ENCODE data around the gene PNPLA1. TPM values are rescaled to one million over a fixed set of nuclear protein-coding genes. Genes with fewer than 3 reads are reported as not detected.

Gene PNPLA1
- total RNA-seq, 4 donors from 2014 or later, result not detected

DNA sequence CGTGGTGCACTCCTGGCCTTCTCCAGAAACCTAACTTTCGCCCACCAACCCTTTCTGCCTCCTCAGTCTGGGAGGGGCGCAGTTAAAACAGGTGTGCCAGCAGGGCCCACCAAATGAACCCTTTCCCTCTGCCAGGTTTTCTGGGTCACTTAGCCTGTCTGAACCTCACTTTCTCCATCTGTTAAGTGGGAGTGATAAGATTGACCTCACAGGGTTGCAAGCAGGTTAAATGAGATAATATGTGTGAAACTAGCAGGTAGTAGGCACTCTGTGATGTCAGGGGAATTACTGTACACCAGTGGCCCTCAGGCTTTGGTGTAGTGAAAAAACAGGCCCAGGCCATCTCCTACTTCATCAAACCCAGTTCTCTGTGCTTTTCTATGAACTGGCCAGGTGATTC, 52.7 kb downstream of the PNPLA1 start:
- Histone ChIP-seq H3K4me1 (no peaks in the 10 kb centered on the region), H3K4me3 (no peak overlapping the region), H3K27me3 (no peaks in the 10 kb centered on the region), H3K27ac (no peak overlapping the region), H3K9me3 (no peaks in the 10 kb centered on the region), H3K36me3 (no peaks in the 10 kb centered on the region)
- in situ Hi-C loops (cut with MboI; ENCODE audit: low sequenced_read_pairs in 4 of 4), result no loop called here
- DNase-seq (no peak), ATAC-seq (no peak)
- intact Hi-C loops (cut with DNase I; ENCODE audit: low total_unique reads), result no loop called here
- no peak for TF ChIP-seq POLR2A (IDR thresholded peaks at IDR 0.05)
- TF ChIP-seq, protein P1, sequence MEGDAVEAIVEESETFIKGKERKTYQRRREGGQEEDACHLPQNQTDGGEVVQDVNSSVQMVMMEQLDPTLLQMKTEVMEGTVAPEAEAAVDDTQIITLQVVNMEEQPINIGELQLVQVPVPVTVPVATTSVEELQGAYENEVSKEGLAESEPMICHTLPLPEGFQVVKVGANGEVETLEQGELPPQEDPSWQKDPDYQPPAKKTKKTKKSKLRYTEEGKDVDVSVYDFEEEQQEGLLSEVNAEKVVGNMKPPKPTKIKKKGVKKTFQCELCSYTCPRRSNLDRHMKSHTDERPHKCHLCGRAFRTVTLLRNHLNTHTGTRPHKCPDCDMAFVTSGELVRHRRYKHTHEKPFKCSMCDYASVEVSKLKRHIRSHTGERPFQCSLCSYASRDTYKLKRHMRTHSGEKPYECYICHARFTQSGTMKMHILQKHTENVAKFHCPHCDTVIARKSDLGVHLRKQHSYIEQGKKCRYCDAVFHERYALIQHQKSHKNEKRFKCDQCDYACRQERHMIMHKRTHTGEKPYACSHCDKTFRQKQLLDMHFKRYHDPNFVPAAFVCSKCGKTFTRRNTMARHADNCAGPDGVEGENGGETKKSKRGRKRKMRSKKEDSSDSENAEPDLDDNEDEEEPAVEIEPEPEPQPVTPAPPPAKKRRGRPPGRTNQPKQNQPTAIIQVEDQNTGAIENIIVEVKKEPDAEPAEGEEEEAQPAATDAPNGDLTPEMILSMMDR (IDR thresholded peaks at IDR 0.05 in 4 of 5, conservative IDR thresholded peaks at IDR 0.05 in 1 of 5), result no peak

DNA sequence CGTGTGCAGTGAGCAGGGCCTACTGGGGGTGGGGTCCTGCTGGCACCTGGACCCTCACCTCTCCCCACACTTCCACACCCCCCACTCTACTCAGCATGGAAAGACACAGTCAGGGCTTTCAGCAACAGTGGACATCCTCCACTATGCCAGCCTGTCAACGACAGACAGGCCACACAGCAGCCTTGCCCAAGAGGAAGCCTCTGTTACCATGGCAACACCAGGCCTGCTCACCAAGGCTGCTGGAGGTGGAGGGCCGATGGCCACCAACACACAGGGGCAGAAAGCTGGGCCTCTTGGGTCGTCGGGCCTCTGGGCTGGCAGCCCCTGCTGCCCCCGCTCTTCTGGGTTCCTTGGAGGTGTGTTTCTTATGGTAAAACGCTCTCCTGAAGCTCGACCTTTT, 53.2 kb downstream of the PNPLA1 start:
- in situ Hi-C loops (cut with MboI; ENCODE audit: low sequenced_read_pairs in 4 of 4) (no loop called here), intact Hi-C loops (cut with DNase I; ENCODE audit: low total_unique reads) (no loop called here)
- no peak overlapping the region for H3K4me3 ChIP-seq
- DNase-seq (no peak), ATAC-seq (no peak)
- no peaks in the 10 kb centered on the region for H3K9me3 ChIP-seq
- H3K27ac ChIP-seq, result no peak overlapping the region
- H3K36me3 ChIP-seq, result no peaks in the 10 kb centered on the region
- no peaks in the 10 kb centered on the region for H3K4me1 ChIP-seq
- TF ChIP-seq POLR2A (IDR thresholded peaks at IDR 0.05), result no peak
- TF ChIP-seq, protein P1 (IDR thresholded peaks at IDR 0.05 in 4 of 5, conservative IDR thresholded peaks at IDR 0.05 in 1 of 5), result no peak
- no peaks in the 10 kb centered on the region for H3K27me3 ChIP-seq

DNA sequence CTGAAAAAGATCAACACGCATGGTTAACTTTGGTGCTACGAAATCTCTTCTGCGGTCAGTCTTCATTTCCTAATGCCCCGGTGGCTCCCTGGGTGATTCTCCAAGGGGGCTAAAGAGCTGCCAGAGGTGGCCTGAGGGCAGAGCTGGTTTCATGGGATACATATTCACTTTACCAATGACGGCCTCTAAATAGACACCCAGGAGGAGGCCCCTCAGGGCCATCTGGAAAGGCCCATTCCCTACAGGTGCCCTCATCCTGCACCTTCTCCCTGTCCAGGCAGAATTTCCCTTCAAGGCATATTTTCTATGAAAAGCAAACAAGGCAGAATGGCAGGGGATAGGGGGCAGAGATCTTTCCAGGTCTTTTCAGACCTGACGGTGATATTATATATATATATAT, 54.3 kb downstream of the PNPLA1 start:
- Histone ChIP-seq H3K4me1 (no peaks in the 10 kb centered on the region), H3K9me3 (no peaks in the 10 kb centered on the region), H3K36me3 (no peaks in the 10 kb centered on the region), H3K27me3 (no peaks in the 10 kb centered on the region), H3K4me3 (no peak overlapping the region), H3K27ac (no peak overlapping the region)
- no peak for DNase-seq
- ATAC-seq, result no peak
- intact Hi-C loops (cut with DNase I; ENCODE audit: low total_unique reads), result no loop called here
- TF ChIP-seq, protein P1 (IDR thresholded peaks at IDR 0.05 in 4 of 5, conservative IDR thresholded peaks at IDR 0.05 in 1 of 5), result no peak
- no peak for TF ChIP-seq POLR2A (IDR thresholded peaks at IDR 0.05)
- in situ Hi-C loops (cut with MboI; ENCODE audit: low sequenced_read_pairs in 4 of 4), result no loop called here

DNA sequence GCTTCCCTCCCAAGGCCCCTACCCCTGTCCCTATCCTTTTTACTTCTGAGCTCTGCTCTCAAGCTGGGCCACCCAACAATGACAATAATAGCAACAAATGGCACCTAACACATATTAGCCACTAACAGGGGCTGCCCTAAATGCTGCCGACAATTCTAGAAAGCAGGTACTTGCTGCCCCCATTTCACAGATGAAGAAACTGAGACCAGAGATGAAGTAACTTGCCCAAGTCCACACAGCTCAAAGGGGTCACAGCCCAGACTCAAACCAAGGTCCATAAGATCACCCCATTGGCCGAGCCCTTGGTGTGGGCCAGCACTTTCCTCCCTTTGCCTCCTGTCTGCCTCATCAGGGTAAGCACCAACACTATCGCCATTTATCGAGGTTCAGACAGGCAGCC, 54.9 kb downstream of the PNPLA1 start:
- in situ Hi-C loops (cut with MboI; ENCODE audit: low sequenced_read_pairs in 4 of 4) (no loop called here), intact Hi-C loops (cut with DNase I; ENCODE audit: low total_unique reads) (no loop called here)
- Histone ChIP-seq H3K36me3 (no peaks in the 10 kb centered on the region), H3K27me3 (no peaks in the 10 kb centered on the region), H3K4me1 (no peaks in the 10 kb centered on the region), H3K27ac (no peak overlapping the region), H3K9me3 (no peaks in the 10 kb centered on the region), H3K4me3 (no peak overlapping the region)
- TF ChIP-seq POLR2A (IDR thresholded peaks at IDR 0.05), result no peak
- TF ChIP-seq, protein P1 (IDR thresholded peaks at IDR 0.05 in 4 of 5, conservative IDR thresholded peaks at IDR 0.05 in 1 of 5), result no peak
- ATAC-seq (no peak), DNase-seq (no peak)

DNA sequence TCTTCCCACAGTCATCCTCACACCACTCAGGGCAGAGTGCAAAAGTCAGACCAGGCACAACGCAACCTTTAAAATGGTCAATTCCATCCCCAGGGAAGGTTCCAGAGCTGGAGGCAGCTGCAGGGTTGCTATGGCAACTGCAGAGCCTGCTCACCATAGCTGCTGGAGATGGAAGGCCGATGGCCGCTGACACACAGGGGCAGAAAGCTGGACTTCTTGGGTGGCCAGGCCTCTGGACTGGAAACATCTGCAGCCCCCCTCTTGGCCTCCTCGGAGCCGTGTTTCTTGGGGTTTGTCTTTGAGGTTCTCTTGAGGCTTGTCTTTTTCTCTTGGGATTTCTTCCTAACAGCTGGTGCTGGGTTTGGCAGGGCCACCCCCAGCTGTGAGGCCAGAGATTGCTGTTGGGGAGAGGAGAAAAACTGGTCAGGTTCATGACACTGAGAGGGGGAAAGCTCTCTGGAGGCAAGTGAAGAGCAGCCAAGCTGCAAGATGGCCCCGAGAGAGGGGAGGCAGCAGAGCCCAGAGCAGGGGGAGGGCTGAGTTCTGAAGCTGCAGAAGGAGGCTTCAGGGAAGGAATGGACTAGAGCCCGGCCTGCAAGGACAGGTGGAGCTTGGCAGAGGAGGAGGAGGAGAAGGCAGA, 56.6 kb downstream of the PNPLA1 start:
- Histone ChIP-seq H3K4me1 (no peaks in the 10 kb centered on the region), H3K9me3 (no peaks in the 10 kb centered on the region), H3K4me3 (no peak overlapping the region), H3K36me3 (no peaks in the 10 kb centered on the region), H3K27me3 (peaks cover 0 to 5% (median 0%) of the 10 kb centered on the region in 3 donors), H3K27ac (no peak overlapping the region)
- intact Hi-C loops (cut with DNase I; ENCODE audit: low total_unique reads) (no loop called here), in situ Hi-C loops (cut with MboI; ENCODE audit: low sequenced_read_pairs in 4 of 4) (no loop called here)
- DNase-seq (no peak), ATAC-seq (no peak)
- TF ChIP-seq POLR2A (IDR thresholded peaks at IDR 0.05), result no peak
- TF ChIP-seq, protein P1 (IDR thresholded peaks at IDR 0.05 in 4 of 5, conservative IDR thresholded peaks at IDR 0.05 in 1 of 5), result no peak

Data from gastrocnemius medialis (tissue), 4 donors.